ENCODE results near the gene NGF.

GRCh38 chr1:115283249-115283648 lies 54.8 kb downstream of the NGF start:
- TF ChIP-seq CTCF (IDR thresholded peaks at IDR 0.05 in 4 of 5, conservative IDR thresholded peaks at IDR 0.05 in 1 of 5), result no peak
- TF ChIP-seq POLR2A (IDR thresholded peaks at IDR 0.05), result no peak

All from gastrocnemius medialis (tissue), 4 donors.